A549 (cell line): ENCODE measurements around the gene PTPRE.

Experiments
- BHLHE40 ChIP-seq: IDR thresholded peaks from 2 replicates; pipeline ENCODE4 v1.6.1; 2012; ENCODE audit warnings: low read depth, low read length, inconsistent platforms
- CHD2 ChIP-seq: fragments of 150-350 bp; IDR thresholded peaks from 2 replicates; pipeline ENCODE4 v1.6.1; 2014; ENCODE audit warnings: low read length; ENCODE audit not compliant: partially characterized antibody
- CTCF ChIP-seq: fragments of >200 bp; sonication (Bioruptor Twin); formaldehyde crosslinking; IDR thresholded peaks from 3 replicates; pipeline ENCODE4 v1.5.1; 2016
- E2F6 ChIP-seq: IDR thresholded peaks from 2 replicates; pipeline ENCODE4 v1.6.1; 2012; ENCODE audit warnings: low read depth, borderline replicate concordance
- KDM5A ChIP-seq: fragments of 200-600 bp; sonication (generic); IDR thresholded peaks from 2 replicates; pipeline ENCODE4 v1.6.1; 2016; ENCODE audit warnings: antibody characterized with exemption, mild to moderate bottlenecking
- MAZ ChIP-seq: fragments of 150-350 bp; IDR thresholded peaks from 2 replicates; pipeline ENCODE4 v1.6.1; 2014; ENCODE audit warnings: antibody characterized with exemption, low read depth, low read length, borderline replicate concordance
- NPAS2 ChIP-seq: fragments of 250-450 bp; sonication (Bioruptor Pico); IDR thresholded peaks from 2 replicates; pipeline ENCODE4 v1.8.0; 2022; ENCODE audit warnings: mild to moderate bottlenecking, moderate library complexity, borderline replicate concordance
- POLR2A ChIP-seq: IDR thresholded peaks from 2 replicates; pipeline ENCODE4 v1.6.1; 2012; ENCODE audit warnings: mild to moderate bottlenecking, low read length
- RAD21 ChIP-seq, 2 experiments: fragments of >200 bp in 1 of 2; sonication (Bioruptor Twin) in 1 of 2; formaldehyde crosslinking in 1 of 2; IDR thresholded peaks in 1 of 2; conservative IDR thresholded peaks in 1 of 2; 2 replicates in 1 of 2; 3 replicates in 1 of 2; pipeline ENCODE4 v1.6.1; 2012 to 2018; ENCODE audit warnings: inconsistent platforms in 1 of 2
- RCOR1 ChIP-seq: fragments of 150-350 bp; IDR thresholded peaks from 2 replicates; pipeline ENCODE4 v1.6.1; 2014; ENCODE audit warnings: antibody characterized with exemption, low read length, low read depth
- SMC3 ChIP-seq: fragments of >200 bp; sonication (Bioruptor Twin); formaldehyde crosslinking; IDR thresholded peaks from 3 replicates; pipeline ENCODE4 v1.6.1; 2018; ENCODE audit warnings: inconsistent platforms
- TF ChIP-seq, protein P1 (sequence below): IDR thresholded peaks from 2 replicates; pipeline ENCODE4 v1.6.1; 2012
- TF ChIP-seq, protein P2 (sequence below): fragments of 200-600 bp; sonication (generic); IDR thresholded peaks from 2 replicates; pipeline ENCODE4 v1.6.1; 2016; ENCODE audit warnings: antibody characterized with exemption, mild to moderate bottlenecking, moderate library complexity

GRCh38 chr10:128028508-128029289 lies 121.8 kb downstream of the PTPRE start:
- TF ChIP-seq, protein P1, sequence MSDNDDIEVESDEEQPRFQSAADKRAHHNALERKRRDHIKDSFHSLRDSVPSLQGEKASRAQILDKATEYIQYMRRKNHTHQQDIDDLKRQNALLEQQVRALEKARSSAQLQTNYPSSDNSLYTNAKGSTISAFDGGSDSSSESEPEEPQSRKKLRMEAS: no peak
- TF ChIP-seq RAD21 (conservative IDR thresholded peaks at IDR 0.05 in 1 of 2, IDR thresholded peaks at IDR 0.05 in 1 of 2): no peak
- no peak for TF ChIP-seq CTCF
- TF ChIP-seq CHD2: no peak
- TF ChIP-seq BHLHE40: no peak
- no peak for TF ChIP-seq SMC3
- TF ChIP-seq MAZ: no peak
- TF ChIP-seq NPAS2 (CRISPR knock-in tag): no peak
- no peak for TF ChIP-seq KDM5A
- TF ChIP-seq POLR2A: no peak
- no peak for TF ChIP-seq RCOR1
- TF ChIP-seq, protein P2, sequence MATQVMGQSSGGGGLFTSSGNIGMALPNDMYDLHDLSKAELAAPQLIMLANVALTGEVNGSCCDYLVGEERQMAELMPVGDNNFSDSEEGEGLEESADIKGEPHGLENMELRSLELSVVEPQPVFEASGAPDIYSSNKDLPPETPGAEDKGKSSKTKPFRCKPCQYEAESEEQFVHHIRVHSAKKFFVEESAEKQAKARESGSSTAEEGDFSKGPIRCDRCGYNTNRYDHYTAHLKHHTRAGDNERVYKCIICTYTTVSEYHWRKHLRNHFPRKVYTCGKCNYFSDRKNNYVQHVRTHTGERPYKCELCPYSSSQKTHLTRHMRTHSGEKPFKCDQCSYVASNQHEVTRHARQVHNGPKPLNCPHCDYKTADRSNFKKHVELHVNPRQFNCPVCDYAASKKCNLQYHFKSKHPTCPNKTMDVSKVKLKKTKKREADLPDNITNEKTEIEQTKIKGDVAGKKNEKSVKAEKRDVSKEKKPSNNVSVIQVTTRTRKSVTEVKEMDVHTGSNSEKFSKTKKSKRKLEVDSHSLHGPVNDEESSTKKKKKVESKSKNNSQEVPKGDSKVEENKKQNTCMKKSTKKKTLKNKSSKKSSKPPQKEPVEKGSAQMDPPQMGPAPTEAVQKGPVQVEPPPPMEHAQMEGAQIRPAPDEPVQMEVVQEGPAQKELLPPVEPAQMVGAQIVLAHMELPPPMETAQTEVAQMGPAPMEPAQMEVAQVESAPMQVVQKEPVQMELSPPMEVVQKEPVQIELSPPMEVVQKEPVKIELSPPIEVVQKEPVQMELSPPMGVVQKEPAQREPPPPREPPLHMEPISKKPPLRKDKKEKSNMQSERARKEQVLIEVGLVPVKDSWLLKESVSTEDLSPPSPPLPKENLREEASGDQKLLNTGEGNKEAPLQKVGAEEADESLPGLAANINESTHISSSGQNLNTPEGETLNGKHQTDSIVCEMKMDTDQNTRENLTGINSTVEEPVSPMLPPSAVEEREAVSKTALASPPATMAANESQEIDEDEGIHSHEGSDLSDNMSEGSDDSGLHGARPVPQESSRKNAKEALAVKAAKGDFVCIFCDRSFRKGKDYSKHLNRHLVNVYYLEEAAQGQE: no peak
- no peak for TF ChIP-seq E2F6
